Mucosa of stomach (tissue), 1 donor: ENCODE data around the gene PTPRA.

ENCODE experiments used
- H3K27me3 ChIP-seq: one replicate; pipeline ENCODE4 v1.7.0; 2013; ENCODE audit warnings: mild to moderate bottlenecking, low read length; ENCODE audit not compliant: control insufficient read depth, insufficient read depth
- H3K36me3 ChIP-seq: one replicate; pipeline ENCODE4 v1.7.0; 2013; ENCODE audit warnings: low read length; ENCODE audit not compliant: control insufficient read depth, insufficient read depth
- H3K4me1 ChIP-seq: one replicate; pipeline ENCODE4 v1.7.0; 2013; ENCODE audit warnings: mild to moderate bottlenecking, low read length; ENCODE audit not compliant: control insufficient read depth, insufficient read depth
- H3K4me3 ChIP-seq: one replicate; pipeline ENCODE4 v1.7.0; 2013; ENCODE audit warnings: low read length
- H3K9ac ChIP-seq: one replicate; pipeline ENCODE4 v1.7.0; 2013; ENCODE audit warnings: mild to moderate bottlenecking, low read length, moderate library complexity
- H3K9me3 ChIP-seq: one replicate; pipeline ENCODE4 v1.7.0; 2013; ENCODE audit warnings: mild to moderate bottlenecking, low read length, moderate library complexity; ENCODE audit not compliant: control insufficient read depth
- donor health status: Pancreatic carcinoma.

The PTPRA gene

DNA sequence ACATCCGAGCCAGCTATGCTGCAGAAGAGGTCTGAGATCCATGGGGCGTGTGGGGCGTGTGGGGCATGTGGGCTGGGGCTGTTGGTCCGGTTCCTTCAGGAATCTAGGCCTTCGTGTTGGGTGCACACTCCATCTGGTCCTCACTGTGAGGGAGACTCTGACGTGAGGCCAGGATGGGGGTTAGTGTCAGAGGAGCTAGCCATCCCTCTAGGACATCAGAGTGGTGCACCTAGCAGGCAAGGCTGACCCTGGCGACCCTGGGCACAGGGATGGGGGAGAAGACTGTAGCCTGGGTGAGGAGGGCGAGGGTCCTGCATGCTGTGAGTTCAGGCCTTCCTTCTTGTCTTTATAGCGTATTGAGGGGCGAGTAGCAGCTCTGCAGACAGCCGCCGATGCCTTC lies 8.7 kb upstream of the PTPRA start:
- Histone ChIP-seq H3K4me1 (no peaks in the 10 kb centered on the region), H3K9me3 (no peaks in the 10 kb centered on the region), H3K4me3 (no peak overlapping the region), H3K9ac (no peak overlapping the region), H3K27me3 (no peaks in the 10 kb centered on the region), H3K36me3 (peaks cover 13% of the 10 kb centered on the region)

DNA sequence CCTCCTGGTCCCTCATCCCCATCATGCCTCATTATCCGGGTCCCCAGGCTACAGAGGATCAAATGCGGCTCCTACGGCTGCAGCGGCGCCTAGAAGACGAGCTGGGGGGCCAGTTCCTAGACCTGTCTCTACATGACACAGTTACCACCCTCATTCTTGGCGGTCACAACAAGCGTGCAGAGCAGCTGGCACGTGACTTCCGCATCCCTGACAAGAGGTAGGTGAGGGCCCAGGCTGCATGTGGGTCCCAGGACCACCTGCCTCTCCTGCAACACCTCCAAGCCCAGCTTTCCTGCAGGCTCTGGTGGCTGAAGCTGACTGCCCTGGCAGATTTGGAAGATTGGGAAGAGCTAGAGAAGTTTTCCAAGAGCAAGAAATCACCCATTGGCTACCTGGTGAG lies 8.2 kb upstream of the PTPRA start:
- no peaks in the 10 kb centered on the region for H3K27me3 ChIP-seq
- H3K4me1 ChIP-seq = no peaks in the 10 kb centered on the region
- no peaks in the 10 kb centered on the region for H3K9me3 ChIP-seq
- H3K9ac ChIP-seq = no peak overlapping the region
- no peak overlapping the region for H3K4me3 ChIP-seq
- peaks cover 13% of the 10 kb centered on the region for H3K36me3 ChIP-seq

- no peaks in the 10 kb centered on the region for H3K9me3 ChIP-seq
- peaks cover 13% of the 10 kb centered on the region for H3K36me3 ChIP-seq
- no peak overlapping the region for H3K9ac ChIP-seq
- no peak overlapping the region for H3K4me3 ChIP-seq
- H3K27me3 ChIP-seq = no peaks in the 10 kb centered on the region
- H3K4me1 ChIP-seq = peaks cover under 1% of the 10 kb centered on the region
Measured at GRCh38 chr20:2865630-2866029, 7.7 kb upstream of the PTPRA start.

GRCh38 chr20:2866236-2866635 lies 7.0 kb upstream of the PTPRA start:
- Histone ChIP-seq H3K36me3 (peaks cover 10% of the 10 kb centered on the region), H3K9ac (no peak overlapping the region), H3K4me3 (no peak overlapping the region), H3K4me1 (peaks cover 7% of the 10 kb centered on the region), H3K27me3 (peaks cover 6% of the 10 kb centered on the region), H3K9me3 (no peaks in the 10 kb centered on the region)

GRCh38 chr20:2867081-2867864 lies 6.0 kb upstream of the PTPRA start:
- no peak overlapping the region for H3K9ac ChIP-seq
- H3K27me3 ChIP-seq = peaks cover 11% of the 10 kb centered on the region
- no peak overlapping the region for H3K4me3 ChIP-seq
- peaks cover 6% of the 10 kb centered on the region for H3K36me3 ChIP-seq
- H3K4me1 ChIP-seq = peaks cover 8% of the 10 kb centered on the region
- no peaks in the 10 kb centered on the region for H3K9me3 ChIP-seq

- Histone ChIP-seq H3K36me3 (peaks cover 6% of the 10 kb centered on the region), H3K27me3 (peaks cover 17% of the 10 kb centered on the region)
Measured at GRCh38 chr20:2869381-2869780, 3.9 kb upstream of the PTPRA start.

DNA sequence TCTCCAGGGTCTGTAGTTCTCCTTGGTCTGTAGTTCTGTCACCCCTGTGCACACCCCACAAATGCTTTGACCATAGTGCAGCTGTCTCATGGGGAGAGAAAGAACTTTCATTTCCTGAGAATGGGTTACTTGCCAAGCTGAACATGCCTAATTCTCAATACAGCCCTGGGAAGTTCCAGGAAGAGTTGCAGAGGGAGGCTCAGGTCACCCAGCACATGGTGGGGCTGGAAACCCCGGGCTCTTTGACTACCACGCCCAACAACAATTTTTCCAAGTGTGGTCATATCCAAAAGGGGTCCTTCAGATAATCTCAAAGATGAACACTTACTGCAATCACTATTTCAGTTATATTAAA lies 2.2 kb upstream of the PTPRA start:
- H3K27me3 ChIP-seq = peaks cover 17% of the 10 kb centered on the region
- H3K9ac ChIP-seq = no peak overlapping the region
- no peaks in the 10 kb centered on the region for H3K9me3 ChIP-seq
- no peak overlapping the region for H3K4me3 ChIP-seq
- no peaks in the 10 kb centered on the region for H3K36me3 ChIP-seq
- H3K4me1 ChIP-seq = peaks cover 25% of the 10 kb centered on the region

More at GRCh38 chr20:2869381-2869780, 3.9 kb upstream of the PTPRA start:
- H3K9ac ChIP-seq = no peak overlapping the region
- H3K4me3 ChIP-seq = no peak overlapping the region
- no peaks in the 10 kb centered on the region for H3K9me3 ChIP-seq
- H3K4me1 ChIP-seq = peaks cover 17% of the 10 kb centered on the region

DNA sequence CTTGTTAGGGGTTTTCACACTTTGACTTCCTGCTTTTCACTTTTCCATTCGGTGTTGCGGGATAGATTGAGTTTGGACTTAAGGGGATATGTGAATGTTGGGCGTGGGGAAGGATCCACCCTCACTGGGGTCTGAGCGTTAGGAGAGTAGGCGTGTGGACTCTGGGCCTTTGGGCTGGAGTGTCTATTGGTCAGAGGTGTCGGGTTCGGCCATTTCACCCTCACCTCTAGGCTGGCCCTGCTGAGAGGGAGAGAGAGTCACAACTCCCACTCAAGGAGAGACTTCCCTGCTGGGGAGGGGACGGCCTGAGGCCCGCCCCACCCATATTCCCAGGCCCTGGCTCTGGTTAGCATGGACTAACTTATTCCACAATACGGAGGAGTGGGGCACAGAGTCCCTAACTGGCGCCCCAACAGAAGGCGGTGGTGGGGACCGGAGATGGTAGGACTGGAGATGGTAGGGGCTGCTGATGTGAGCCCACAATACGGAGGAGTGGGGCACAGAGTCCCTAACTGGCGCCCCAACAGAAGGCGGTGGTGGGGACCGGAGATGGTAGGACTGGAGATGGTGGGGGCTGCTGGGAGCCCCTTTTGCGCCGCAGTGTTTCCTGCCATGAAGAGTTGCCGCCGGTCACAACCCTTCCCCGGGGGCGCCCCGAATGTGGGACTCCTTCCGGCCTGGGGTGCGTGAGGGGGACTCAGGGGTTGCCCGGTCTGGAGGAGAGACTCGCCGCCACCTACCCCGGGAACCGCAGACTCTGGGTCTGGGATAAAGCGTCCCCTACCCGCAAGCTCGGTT lies 1.4 kb upstream of the PTPRA start:
- no peaks in the 10 kb centered on the region for H3K9me3 ChIP-seq
- H3K36me3 ChIP-seq = no peaks in the 10 kb centered on the region
- H3K4me3 ChIP-seq = peak overlapping the region; percentile 66
- H3K27me3 ChIP-seq = peaks cover 17% of the 10 kb centered on the region
- H3K9ac ChIP-seq = peak overlapping the region; percentile 89
- H3K4me1 ChIP-seq = peaks cover 25% of the 10 kb centered on the region

GRCh38 chr20:2872459-2873009 lies 747 bp upstream of the PTPRA start:
- H3K4me3 ChIP-seq = peak overlapping the region; percentile 66
- peaks cover 25% of the 10 kb centered on the region for H3K4me1 ChIP-seq
- H3K9me3 ChIP-seq = no peaks in the 10 kb centered on the region
- no peaks in the 10 kb centered on the region for H3K36me3 ChIP-seq
- peaks cover 17% of the 10 kb centered on the region for H3K27me3 ChIP-seq
- peak overlapping the region; percentile 89 for H3K9ac ChIP-seq

GRCh38 chr20:2873747-2874041 lies 413 bp downstream of the PTPRA start:
- Histone ChIP-seq H3K9ac (peak overlapping the region; percentile 89), H3K27me3 (peaks cover 17% of the 10 kb centered on the region), H3K4me1 (peaks cover 25% of the 10 kb centered on the region), H3K36me3 (no peaks in the 10 kb centered on the region), H3K9me3 (no peaks in the 10 kb centered on the region), H3K4me3 (peak overlapping the region; percentile 84)

GRCh38 chr20:2874456-2874855 lies 1.2 kb downstream of the PTPRA start:
- no peak overlapping the region for H3K4me3 ChIP-seq
- peaks cover 25% of the 10 kb centered on the region for H3K4me1 ChIP-seq
- H3K27me3 ChIP-seq = peaks cover 17% of the 10 kb centered on the region
- H3K36me3 ChIP-seq = no peaks in the 10 kb centered on the region
- no peaks in the 10 kb centered on the region for H3K9me3 ChIP-seq
- H3K9ac ChIP-seq = peak overlapping the region; percentile 89

- no peaks in the 10 kb centered on the region for H3K36me3 ChIP-seq
- no peak overlapping the region for H3K4me3 ChIP-seq
- peaks cover 17% of the 10 kb centered on the region for H3K27me3 ChIP-seq
- H3K9me3 ChIP-seq = no peaks in the 10 kb centered on the region
- no peak overlapping the region for H3K9ac ChIP-seq
- peaks cover 23% of the 10 kb centered on the region for H3K4me1 ChIP-seq
Measured at GRCh38 chr20:2875690-2876203, 2.5 kb downstream of the PTPRA start.
